Transverse colon (tissue), 4 donors: ENCODE measurements around the gene HOXB1. TPM values are rescaled to one million over a fixed set of nuclear protein-coding genes. Genes with fewer than 3 reads are reported as not detected.

Source experiments
- DNase-seq: peaks from one replicate; pipeline ENCODE4 v3.0.0-alpha.2; 2019
- H3K27ac ChIP-seq, 4 donors: fragments of 200-600 bp; sonication (generic); 2 replicates each; pipeline ENCODE4 v1.5.1; 2016 to 2018; ENCODE audit warnings: inconsistent platforms in 4 of 4
- H3K27me3 ChIP-seq: fragments of 200-600 bp; sonication (generic); 2 replicates; pipeline ENCODE4 v1.5.1; 2017; ENCODE audit warnings: inconsistent platforms
- H3K36me3 ChIP-seq, 4 donors: fragments of 200-600 bp; sonication (generic); 2 replicates each; pipeline ENCODE4 v1.5.1; 2017 to 2019; ENCODE audit warnings: inconsistent platforms in 4 of 4
- H3K4me1 ChIP-seq, 4 donors: fragments of 200-600 bp; sonication (generic); 2 replicates each; pipeline ENCODE4 v1.5.1; 2017 to 2020; ENCODE audit warnings: inconsistent platforms in 4 of 4
- H3K4me3 ChIP-seq, 4 donors: fragments of 200-600 bp; sonication (generic); 1 replicate in 1 of 4; 2 replicates in 3 of 4; pipeline versions ENCODE4 v1.5.1 to v1.6.1; 2017 to 2019; ENCODE audit warnings: inconsistent platforms in 4 of 4
- H3K9me3 ChIP-seq, 2 donors: fragments of 200-600 bp; sonication (generic); 2 replicates each; pipeline ENCODE4 v1.5.1; 2017 to 2019; ENCODE audit warnings: inconsistent platforms in 2 of 2
- EP300 ChIP-seq: sonication (generic); formaldehyde crosslinking; IDR thresholded peaks from one replicate; pipeline ENCODE4 v1.6.1; 2017; ENCODE audit warnings: antibody characterized with exemption, low read depth
- POLR2A ChIP-seq: fragments of 450-650 bp; IDR thresholded peaks from one replicate; pipeline ENCODE4 v1.6.1; 2016; ENCODE audit warnings: antibody characterized with exemption, mild to moderate bottlenecking, moderate library complexity
- POLR2AphosphoS5 ChIP-seq, 3 donors: sonication (generic); formaldehyde crosslinking; IDR thresholded peaks; one replicate each; pipeline ENCODE4 v1.6.1; 2016; ENCODE audit warnings: antibody characterized with exemption in 3 of 3
- WGBS, 2 donors: methylation state at CpG; one replicate each; pipeline ENCODE4 v1.1.5; 2018; ENCODE audit warnings: low coverage in 1 of 2; 5-methylcytosine and 5-hydroxymethylcytosine counted together
- in situ Hi-C, 4 donors: fragments of 200-750 bp; cut with MboI; loops; one replicate each; pipeline versions ENCODE4 v1.15.0 to v1.15.1; 2017; ENCODE audit warnings: low sequenced_read_pairs in 3 of 4, low pct_ligation_motif_present in 1 of 4, low pct_unique_long_range_greater_than_20kb in 1 of 4
- intact Hi-C: fragments of 100-400 bp; cut with DNase I; formaldehyde crosslinking; loops from one replicate; pipeline ENCODE4 v1.15.1; 2023; ENCODE audit warnings: low total_unique reads
- total RNA-seq, 4 donors: library from RNA; depleted of rRNA; stranded (reverse); fragments of >200 nt; gene quantifications; one replicate each; pipeline ENCODE4 v1.1.0, GENCODE V29; 2016
- TF ChIP-seq, protein P1 (sequence below), 5 experiments: fragments of 200-600 bp in 3 of 5; fragments of 450-650 bp in 2 of 5; sonication (generic) in 3 of 5; IDR thresholded peaks; 1 replicate in 2 of 5; 2 replicates in 3 of 5; pipeline ENCODE4 v1.5.1; 2016 to 2017; ENCODE audit warnings: antibody characterized with exemption in 5 of 5, inconsistent platforms in 3 of 5, mild to moderate bottlenecking in 2 of 5, moderate library complexity in 1 of 5

HOXB1 gene
- total RNA-seq, 4 donors from 2014 or later: not detected

DNA sequence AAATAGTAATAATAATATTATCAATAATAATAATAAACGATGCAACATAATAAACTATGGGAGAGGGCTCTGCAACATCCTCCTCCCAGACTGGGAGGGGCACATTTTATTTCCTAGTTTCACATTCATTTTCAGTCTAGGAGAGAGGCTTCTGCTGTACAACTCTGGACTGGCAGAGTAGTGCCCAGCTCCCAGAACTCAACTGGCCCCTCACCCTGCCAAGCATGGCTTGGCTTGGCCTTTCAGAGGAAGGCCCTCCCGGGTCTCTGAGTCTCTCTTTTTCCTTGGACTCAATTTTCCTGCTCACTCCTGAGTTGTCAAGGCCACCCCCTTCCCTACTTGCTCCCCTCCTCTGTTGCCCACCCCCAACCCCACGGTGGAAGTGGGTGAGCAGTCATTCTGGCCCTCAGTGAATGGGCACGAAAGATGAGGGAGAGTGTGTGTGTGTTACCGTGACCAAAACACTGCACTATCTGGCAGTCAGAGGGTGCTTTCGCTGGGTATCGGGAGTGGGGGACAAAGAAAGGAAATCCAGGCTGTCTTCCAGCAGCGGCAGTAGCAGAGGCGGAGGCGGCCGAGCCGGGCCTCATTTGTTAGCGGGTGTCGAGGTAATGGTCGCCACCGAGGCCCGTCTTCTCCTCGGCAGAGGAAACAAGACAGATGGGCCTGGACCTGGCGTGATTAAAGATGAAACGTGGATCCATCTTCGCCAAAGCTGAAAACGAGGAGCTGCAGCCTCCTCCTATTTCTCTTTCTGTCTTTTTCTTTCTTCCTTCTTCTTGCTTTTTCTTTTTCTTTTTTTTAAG, 45.1 kb upstream of the HOXB1 start:
- DNase-seq: no peak
- TF ChIP-seq POLR2A (no peak), POLR2AphosphoS5 (IDR thresholded peaks at IDR 0.05) (no peak), EP300 (no peak)
- TF ChIP-seq, protein P1, sequence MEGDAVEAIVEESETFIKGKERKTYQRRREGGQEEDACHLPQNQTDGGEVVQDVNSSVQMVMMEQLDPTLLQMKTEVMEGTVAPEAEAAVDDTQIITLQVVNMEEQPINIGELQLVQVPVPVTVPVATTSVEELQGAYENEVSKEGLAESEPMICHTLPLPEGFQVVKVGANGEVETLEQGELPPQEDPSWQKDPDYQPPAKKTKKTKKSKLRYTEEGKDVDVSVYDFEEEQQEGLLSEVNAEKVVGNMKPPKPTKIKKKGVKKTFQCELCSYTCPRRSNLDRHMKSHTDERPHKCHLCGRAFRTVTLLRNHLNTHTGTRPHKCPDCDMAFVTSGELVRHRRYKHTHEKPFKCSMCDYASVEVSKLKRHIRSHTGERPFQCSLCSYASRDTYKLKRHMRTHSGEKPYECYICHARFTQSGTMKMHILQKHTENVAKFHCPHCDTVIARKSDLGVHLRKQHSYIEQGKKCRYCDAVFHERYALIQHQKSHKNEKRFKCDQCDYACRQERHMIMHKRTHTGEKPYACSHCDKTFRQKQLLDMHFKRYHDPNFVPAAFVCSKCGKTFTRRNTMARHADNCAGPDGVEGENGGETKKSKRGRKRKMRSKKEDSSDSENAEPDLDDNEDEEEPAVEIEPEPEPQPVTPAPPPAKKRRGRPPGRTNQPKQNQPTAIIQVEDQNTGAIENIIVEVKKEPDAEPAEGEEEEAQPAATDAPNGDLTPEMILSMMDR (IDR thresholded peaks at IDR 0.05): no peak
- H3K27me3 ChIP-seq: peaks cover 7% of the 10 kb centered on the region
- no peaks in the 10 kb centered on the region for H3K9me3 ChIP-seq
- peak overlapping the region; percentile 6 to 54 (median 46) for H3K4me3 ChIP-seq
- peak overlapping the region; percentile 89 to 95 (median 92) for H3K27ac ChIP-seq
- intact Hi-C loops (loop anchor here (5.0 kb wide), 1 partner anchor 34 kb away; no protein-coding TSS in a partner anchor), in situ Hi-C loops (no loop called here)
- no peaks in the 10 kb centered on the region for H3K36me3 ChIP-seq
- WGBS, 2 donors: 17 to 54% methylated on average over 1 to 22 of the region's 22 CpGs
- peaks cover 36 to 92% (median 71%) of the 10 kb centered on the region in 4 donors for H3K4me1 ChIP-seq

- Histone ChIP-seq H3K4me1 (peaks cover 36 to 92% (median 71%) of the 10 kb centered on the region in 4 donors), H3K36me3 (no peaks in the 10 kb centered on the region), H3K27me3 (peaks cover 7% of the 10 kb centered on the region), H3K27ac (peak overlapping the region; percentile 89 to 95 (median 92)), H3K4me3 (peak overlapping the region in 1 of 4 donors; percentile 28), H3K9me3 (no peaks in the 10 kb centered on the region)
- intact Hi-C loops (loop anchor here (5.0 kb wide), 1 partner anchor 33 kb away; no protein-coding TSS in a partner anchor), in situ Hi-C loops (no loop called here)
- no peak for DNase-seq
- TF ChIP-seq EP300 (no peak), POLR2AphosphoS5 (IDR thresholded peaks at IDR 0.05) (no peak), POLR2A (no peak)
- TF ChIP-seq, protein P1 (IDR thresholded peaks at IDR 0.05): no peak
- WGBS, 2 donors: 52 to 63% methylated on average over 5 to 7 of the region's 7 CpGs
Measured at GRCh38 chr17:48575066-48575582, 44.3 kb upstream of the HOXB1 start.

GRCh38 chr17:48574505-48575065, 43.8 kb upstream of the HOXB1 start:
- DNase-seq: no peak
- Histone ChIP-seq H3K27me3 (peaks cover 3% of the 10 kb centered on the region), H3K4me3 (peak overlapping the region in 1 of 4 donors; percentile 28), H3K9me3 (no peaks in the 10 kb centered on the region), H3K36me3 (no peaks in the 10 kb centered on the region), H3K4me1 (peaks cover 36 to 92% (median 72%) of the 10 kb centered on the region in 4 donors), H3K27ac (peak overlapping the region; percentile 89 to 95 (median 92))
- WGBS, 2 donors: 62 to 79% methylated on average over 6 to 8 of the region's 8 CpGs
- in situ Hi-C loops: no loop called here
- no peak for TF ChIP-seq POLR2AphosphoS5 (IDR thresholded peaks at IDR 0.05)
- TF ChIP-seq EP300: no peak
- no peak for TF ChIP-seq POLR2A
- TF ChIP-seq, protein P1 (IDR thresholded peaks at IDR 0.05): no peak
- intact Hi-C loops: loop anchor here (5.0 kb wide), 1 partner anchor 32 kb away; no protein-coding TSS in a partner anchor

- H3K4me1 ChIP-seq: peaks cover 48 to 95% (median 77%) of the 10 kb centered on the region in 4 donors
- TF ChIP-seq POLR2A (no peak), POLR2AphosphoS5 (IDR thresholded peaks at IDR 0.05) (no peak), EP300 (no peak)
- TF ChIP-seq, protein P1 (IDR thresholded peaks at IDR 0.05): no peak
- H3K27ac ChIP-seq: peak overlapping the region; percentile 89 to 95 (median 92)
- DNase-seq: no peak
- H3K27me3 ChIP-seq: no peaks in the 10 kb centered on the region
- peak overlapping the region in 1 of 4 donors; percentile 36 for H3K4me3 ChIP-seq
- intact Hi-C loops (no loop called here), in situ Hi-C loops (no loop called here)
- H3K9me3 ChIP-seq: no peaks in the 10 kb centered on the region
- 68% methylated on average over 1 of the region's 1 CpG; no CpG with 5 or more reads in 1 of the 2 donors for WGBS, 2 donors
- H3K36me3 ChIP-seq: no peaks in the 10 kb centered on the region
Measured at GRCh38 chr17:48571826-48572417, 41.1 kb upstream of the HOXB1 start.
